ENCODE data around the gene CLIC4. TPM values are rescaled to one million over a fixed set of nuclear protein-coding genes. Genes with fewer than 3 reads are reported as not detected.

Gene CLIC4
- total RNA-seq, 1 experiment from 2014 or later: 262 TPM

DNA sequence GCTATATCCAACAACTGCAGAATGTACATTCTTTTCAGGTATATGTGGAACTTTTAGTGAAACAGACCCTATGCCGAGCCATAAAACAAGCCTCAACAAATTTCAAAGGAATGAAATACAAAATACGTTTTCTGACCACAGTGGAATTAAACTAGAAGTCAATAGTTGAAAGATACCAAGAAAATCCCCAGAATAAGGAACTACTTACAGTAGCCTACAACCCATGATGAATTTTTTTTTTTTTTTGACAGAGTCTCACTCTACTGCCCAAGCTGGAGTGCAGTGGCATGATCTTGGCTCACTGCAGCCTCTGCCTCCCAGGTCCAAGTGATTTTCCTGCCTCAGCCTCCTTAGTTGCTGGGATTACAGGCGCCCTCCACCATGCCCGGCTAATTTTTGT, 101.4 kb downstream of the CLIC4 start:
- ATAC-seq (no peak), DNase-seq (ENCODE audit: low spot score) (no peak)
- H3K9me3 Mint-ChIP-seq: no peaks in the 10 kb centered on the region
- H3K36me3 Mint-ChIP-seq: no peaks in the 10 kb centered on the region
- CTCF ChIA-PET: interaction anchor here (1.7 to 2.9 kb wide), 4 partner anchors 17 to 254 kb away, joined by 4 to 21 read pairs (median 10); no protein-coding TSS in a partner anchor
- POLR2A ChIA-PET: no interaction called here
- H3K27me3 Mint-ChIP-seq (ENCODE audit: low read depth): peaks cover 13% of the 10 kb centered on the region
- no peak overlapping the region for H3K27ac Mint-ChIP-seq
- H3K4me3 Mint-ChIP-seq: no peak overlapping the region
- 0 out of 2 replicates have a peak, but pooled peaks cover 3% of the 10 kb centered on the region for H3K4me1 Mint-ChIP-seq
- TF ChIP-seq, protein P1, sequence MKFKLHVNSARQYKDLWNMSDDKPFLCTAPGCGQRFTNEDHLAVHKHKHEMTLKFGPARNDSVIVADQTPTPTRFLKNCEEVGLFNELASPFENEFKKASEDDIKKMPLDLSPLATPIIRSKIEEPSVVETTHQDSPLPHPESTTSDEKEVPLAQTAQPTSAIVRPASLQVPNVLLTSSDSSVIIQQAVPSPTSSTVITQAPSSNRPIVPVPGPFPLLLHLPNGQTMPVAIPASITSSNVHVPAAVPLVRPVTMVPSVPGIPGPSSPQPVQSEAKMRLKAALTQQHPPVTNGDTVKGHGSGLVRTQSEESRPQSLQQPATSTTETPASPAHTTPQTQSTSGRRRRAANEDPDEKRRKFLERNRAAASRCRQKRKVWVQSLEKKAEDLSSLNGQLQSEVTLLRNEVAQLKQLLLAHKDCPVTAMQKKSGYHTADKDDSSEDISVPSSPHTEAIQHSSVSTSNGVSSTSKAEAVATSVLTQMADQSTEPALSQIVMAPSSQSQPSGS (CRISPR knock-in tag; IDR thresholded peaks at IDR 0.05; ENCODE audit: borderline replicate concordance, low read depth): no peak
- TF ChIP-seq ZNF396 (CRISPR knock-in tag; IDR thresholded peaks at IDR 0.05; ENCODE audit: borderline replicate concordance) (no peak), NR2C2 (CRISPR knock-in tag; IDR thresholded peaks at IDR 0.05) (no peak), SMAD3 (CRISPR knock-in tag; IDR thresholded peaks at IDR 0.05; ENCODE audit: borderline replicate concordance) (no peak), ARID4B (CRISPR knock-in tag; IDR thresholded peaks at IDR 0.05; ENCODE audit: borderline replicate concordance) (no peak), TCF7 (CRISPR knock-in tag; IDR thresholded peaks at IDR 0.05; ENCODE audit: low read depth) (no peak)
- TF ChIP-seq, protein P2, sequence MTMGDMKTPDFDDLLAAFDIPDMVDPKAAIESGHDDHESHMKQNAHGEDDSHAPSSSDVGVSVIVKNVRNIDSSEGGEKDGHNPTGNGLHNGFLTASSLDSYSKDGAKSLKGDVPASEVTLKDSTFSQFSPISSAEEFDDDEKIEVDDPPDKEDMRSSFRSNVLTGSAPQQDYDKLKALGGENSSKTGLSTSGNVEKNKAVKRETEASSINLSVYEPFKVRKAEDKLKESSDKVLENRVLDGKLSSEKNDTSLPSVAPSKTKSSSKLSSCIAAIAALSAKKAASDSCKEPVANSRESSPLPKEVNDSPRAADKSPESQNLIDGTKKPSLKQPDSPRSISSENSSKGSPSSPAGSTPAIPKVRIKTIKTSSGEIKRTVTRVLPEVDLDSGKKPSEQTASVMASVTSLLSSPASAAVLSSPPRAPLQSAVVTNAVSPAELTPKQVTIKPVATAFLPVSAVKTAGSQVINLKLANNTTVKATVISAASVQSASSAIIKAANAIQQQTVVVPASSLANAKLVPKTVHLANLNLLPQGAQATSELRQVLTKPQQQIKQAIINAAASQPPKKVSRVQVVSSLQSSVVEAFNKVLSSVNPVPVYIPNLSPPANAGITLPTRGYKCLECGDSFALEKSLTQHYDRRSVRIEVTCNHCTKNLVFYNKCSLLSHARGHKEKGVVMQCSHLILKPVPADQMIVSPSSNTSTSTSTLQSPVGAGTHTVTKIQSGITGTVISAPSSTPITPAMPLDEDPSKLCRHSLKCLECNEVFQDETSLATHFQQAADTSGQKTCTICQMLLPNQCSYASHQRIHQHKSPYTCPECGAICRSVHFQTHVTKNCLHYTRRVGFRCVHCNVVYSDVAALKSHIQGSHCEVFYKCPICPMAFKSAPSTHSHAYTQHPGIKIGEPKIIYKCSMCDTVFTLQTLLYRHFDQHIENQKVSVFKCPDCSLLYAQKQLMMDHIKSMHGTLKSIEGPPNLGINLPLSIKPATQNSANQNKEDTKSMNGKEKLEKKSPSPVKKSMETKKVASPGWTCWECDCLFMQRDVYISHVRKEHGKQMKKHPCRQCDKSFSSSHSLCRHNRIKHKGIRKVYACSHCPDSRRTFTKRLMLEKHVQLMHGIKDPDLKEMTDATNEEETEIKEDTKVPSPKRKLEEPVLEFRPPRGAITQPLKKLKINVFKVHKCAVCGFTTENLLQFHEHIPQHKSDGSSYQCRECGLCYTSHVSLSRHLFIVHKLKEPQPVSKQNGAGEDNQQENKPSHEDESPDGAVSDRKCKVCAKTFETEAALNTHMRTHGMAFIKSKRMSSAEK (CRISPR knock-in tag; IDR thresholded peaks at IDR 0.05; ENCODE audit: borderline replicate concordance): no peak

DNA sequence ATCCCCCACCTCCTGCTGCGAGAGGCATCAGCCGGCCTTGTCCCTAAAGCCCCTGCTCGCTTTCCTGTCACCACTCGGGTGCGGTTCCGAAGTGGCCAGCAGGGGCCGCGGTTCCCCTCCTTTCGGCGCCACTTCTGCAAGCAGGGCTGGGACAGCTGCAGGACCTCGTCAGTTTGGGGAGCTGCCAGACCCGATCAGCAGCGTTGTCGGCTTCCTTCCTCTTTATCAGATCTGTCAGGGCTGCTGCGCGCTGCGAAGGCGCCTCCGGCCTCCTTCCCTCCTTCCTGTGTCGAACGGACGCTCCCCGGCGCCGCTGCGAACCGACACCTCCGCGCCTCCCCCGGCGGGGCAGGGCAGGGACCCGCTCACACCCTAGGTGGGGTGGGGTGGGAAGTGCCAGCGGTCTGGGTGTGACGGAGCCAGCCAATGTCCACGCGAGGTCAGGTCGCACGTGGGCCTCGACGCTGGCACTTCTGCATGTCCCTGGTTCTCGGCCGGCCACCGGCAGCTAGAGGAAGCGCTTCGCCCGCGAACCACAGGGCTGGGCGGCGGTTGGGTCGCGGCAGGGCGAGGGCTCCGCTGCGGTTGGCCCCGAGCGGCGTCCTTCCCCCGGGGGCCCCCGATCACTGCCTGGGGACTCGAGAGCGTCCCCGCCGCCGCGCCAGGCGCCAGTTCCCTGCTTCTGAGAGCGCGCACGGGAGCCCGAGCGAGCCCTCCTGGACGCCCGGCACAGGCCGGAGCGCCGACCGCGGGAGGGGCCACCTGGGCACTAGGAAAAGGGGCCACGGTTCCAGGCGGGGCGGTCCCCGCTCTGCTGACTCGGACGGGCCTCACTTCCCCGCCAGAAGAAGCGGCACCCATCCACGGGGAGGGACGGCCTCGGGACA, 103.0 kb downstream of the CLIC4 start:
- H3K27ac Mint-ChIP-seq: no peak overlapping the region
- CTCF ChIA-PET: interaction anchor here (0.6 to 5.4 kb wide), 54 partner anchors 9 to 358 kb away, joined by 3 to 46 read pairs (median 4); partner anchors contain the start of genes CLIC4 and RUNX3
- POLR2A ChIA-PET: interaction anchor here (0.9 kb wide), 1 partner anchor 103 kb away, joined by 3 read pairs; the partner anchor contains the start of gene CLIC4
- TF ChIP-seq PRRX2 (CRISPR knock-in tag; IDR thresholded peaks at IDR 0.05) (peak; percentile 83), ZNF263 (CRISPR knock-in tag; IDR thresholded peaks at IDR 0.05; ENCODE audit: low read depth) (no peak), GRHL2 (CRISPR knock-in tag; IDR thresholded peaks at IDR 0.05; ENCODE audit: insufficient replicate concordance, severe bottlenecking) (no peak), ZSCAN18 (CRISPR knock-in tag; IDR thresholded peaks at IDR 0.05) (no peak), E2F1 (CRISPR knock-in tag; IDR thresholded peaks at IDR 0.05) (0 out of 2 replicates have a peak, but pooled peaks have one; percentile 41), ZNF138 (CRISPR knock-in tag; conservative IDR thresholded peaks at IDR 0.05) (peak; percentile 11; the same call in 1 of the 2 replicates), FOXP1 (CRISPR knock-in tag; IDR thresholded peaks at IDR 0.05; ENCODE audit: borderline replicate concordance) (peak; percentile 72; the same call in 1 of the 2 replicates), FOXK1 (CRISPR knock-in tag; IDR thresholded peaks at IDR 0.05) (no peak; the same call in 1 of the 2 replicates)
- TF ChIP-seq, protein P3, sequence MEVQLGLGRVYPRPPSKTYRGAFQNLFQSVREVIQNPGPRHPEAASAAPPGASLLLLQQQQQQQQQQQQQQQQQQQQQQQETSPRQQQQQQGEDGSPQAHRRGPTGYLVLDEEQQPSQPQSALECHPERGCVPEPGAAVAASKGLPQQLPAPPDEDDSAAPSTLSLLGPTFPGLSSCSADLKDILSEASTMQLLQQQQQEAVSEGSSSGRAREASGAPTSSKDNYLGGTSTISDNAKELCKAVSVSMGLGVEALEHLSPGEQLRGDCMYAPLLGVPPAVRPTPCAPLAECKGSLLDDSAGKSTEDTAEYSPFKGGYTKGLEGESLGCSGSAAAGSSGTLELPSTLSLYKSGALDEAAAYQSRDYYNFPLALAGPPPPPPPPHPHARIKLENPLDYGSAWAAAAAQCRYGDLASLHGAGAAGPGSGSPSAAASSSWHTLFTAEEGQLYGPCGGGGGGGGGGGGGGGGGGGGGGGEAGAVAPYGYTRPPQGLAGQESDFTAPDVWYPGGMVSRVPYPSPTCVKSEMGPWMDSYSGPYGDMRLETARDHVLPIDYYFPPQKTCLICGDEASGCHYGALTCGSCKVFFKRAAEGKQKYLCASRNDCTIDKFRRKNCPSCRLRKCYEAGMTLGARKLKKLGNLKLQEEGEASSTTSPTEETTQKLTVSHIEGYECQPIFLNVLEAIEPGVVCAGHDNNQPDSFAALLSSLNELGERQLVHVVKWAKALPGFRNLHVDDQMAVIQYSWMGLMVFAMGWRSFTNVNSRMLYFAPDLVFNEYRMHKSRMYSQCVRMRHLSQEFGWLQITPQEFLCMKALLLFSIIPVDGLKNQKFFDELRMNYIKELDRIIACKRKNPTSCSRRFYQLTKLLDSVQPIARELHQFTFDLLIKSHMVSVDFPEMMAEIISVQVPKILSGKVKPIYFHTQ (CRISPR knock-in tag; IDR thresholded peaks at IDR 0.05): peak; percentile 77; the same call in 1 of the 2 replicates

More for the DNA sequence above, 103.0 kb downstream of the CLIC4 start:
- Mint-ChIP-seq H3K36me3 (no peaks in the 10 kb centered on the region), H3K4me1 (0 out of 2 replicates have a peak, but pooled peaks cover 3% of the 10 kb centered on the region), H3K27me3 (ENCODE audit: low read depth) (peaks cover 13% of the 10 kb centered on the region), H3K9me3 (no peaks in the 10 kb centered on the region), H3K4me3 (peak overlapping the region; percentile 67)
- DNase-seq (ENCODE audit: low spot score) (peak; percentile 97), ATAC-seq (peak; percentile 88)
